Fibroblast of skin of left biceps (primary cell): ENCODE results near the gene CFDP1.

ENCODE experiments used
- DNase-seq, 2 experiments: peaks; one replicate each; pipeline ENCODE4 v3.0.0-alpha.2; 2013; ENCODE audit warnings: low read depth in 2 of 2

The CFDP1 gene

GRCh38 chr16:75372236-75372856 is 61.0 kb downstream of the CFDP1 start:
- DNase-seq = no peak

DNA sequence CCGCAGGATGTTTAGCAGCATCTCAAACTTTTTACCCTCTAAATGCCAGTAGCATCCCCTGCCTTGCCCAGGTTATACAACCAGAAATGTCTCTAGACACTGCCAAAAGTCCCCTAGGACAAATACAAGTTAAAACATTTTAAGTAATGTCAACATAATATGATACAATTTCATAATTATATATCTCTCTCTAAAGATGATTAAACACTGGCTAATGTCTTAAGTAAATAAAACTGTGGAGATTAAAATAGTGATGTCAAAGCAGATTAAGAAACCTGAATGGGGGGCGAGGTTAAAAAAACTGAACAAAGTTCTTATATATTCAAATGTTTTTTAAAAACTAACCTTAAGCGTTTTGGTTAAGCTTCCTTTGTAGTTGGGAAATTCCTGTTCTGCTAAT is 62.1 kb downstream of the CFDP1 start:
- no peak for DNase-seq

- no peak for DNase-seq
Observed at GRCh38 chr16:75364286-75364791, 69.0 kb downstream of the CFDP1 start.

DNA sequence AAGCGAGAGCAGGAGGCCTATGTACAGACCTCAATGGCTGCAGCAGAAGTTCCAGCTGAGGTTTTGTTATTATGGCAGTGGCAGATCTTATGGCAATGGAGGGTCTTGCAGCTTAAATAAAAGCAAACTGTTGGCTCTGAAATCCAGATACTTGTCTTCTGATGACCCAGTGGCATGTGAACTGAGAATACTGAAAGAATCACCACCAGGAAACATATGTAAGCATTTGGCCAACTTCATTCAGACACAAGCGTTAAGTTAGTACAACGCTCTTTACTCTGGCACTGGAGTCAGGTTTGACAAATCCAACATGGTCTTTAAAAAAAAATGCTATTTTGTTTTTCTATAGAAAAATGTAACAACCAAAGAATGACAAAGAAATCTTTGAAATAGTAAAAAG is 70.5 kb downstream of the CFDP1 start:
- no peak for DNase-seq

- no peak for DNase-seq
Observed at GRCh38 chr16:75361936-75362335, 71.4 kb downstream of the CFDP1 start.

GRCh38 chr16:75354170-75354569 is 79.1 kb downstream of the CFDP1 start:
- no peak for DNase-seq

DNA sequence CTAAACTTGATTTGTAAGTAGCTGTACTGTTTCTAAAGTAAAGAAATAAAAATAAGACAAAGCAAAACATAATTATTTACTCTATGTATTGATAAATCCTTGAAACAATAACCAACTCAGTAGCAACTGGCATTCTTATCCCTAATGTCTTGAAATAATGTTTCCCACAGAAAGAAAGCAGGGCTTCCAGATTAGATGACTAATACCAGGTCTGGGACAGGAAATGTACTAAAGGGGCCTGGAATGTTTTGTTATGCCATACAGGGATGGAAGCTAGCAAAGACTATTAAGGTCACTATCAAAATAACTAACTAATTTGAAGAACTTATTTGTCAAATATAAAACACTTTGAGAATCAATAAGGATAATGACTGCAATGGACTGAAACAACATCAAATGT is 82.1 kb downstream of the CFDP1 start:
- peak; percentile 24 to 29 for DNase-seq

DNA sequence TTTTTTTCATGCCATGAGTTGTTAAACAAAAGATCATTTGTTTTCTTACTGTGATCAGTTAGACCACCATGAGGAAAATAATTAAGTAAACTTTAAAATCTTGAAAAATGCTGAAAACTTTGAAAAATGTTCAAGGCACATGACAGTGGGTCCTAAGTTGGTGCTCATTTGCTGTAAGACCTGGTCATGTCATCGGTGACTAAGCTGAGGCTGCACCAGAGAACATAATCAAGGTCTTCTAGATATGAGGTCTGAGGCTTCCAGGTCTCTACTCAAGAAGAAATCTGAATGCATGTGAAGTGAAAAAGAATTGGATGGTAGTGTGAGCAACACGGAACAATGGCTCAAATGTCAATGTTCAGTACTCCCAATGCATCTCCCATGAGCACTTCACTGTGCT is 87.6 kb downstream of the CFDP1 start:
- no peak for DNase-seq

- DNase-seq = no peak
Observed at GRCh38 chr16:75343941-75344340, 89.4 kb downstream of the CFDP1 start.

DNA sequence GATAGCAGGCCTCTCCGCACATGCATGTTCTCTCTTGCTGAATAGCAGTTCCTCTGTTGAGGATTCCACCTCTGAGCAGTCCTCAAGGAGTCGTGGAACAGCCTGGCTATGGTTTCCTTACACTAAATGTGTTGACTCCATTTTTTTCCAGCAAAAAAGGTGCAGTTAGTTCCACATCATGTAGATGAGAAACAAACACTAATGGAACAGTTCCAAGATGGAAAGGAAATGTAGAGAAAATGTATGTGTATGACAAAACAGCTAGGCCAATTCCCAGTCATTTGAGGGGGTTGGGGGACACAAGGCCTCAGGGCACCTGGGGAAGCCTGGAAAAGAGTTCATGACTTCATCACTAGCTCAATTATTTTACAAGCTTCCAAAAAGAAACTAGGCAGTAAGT is 90.0 kb downstream of the CFDP1 start:
- DNase-seq = no peak

DNA sequence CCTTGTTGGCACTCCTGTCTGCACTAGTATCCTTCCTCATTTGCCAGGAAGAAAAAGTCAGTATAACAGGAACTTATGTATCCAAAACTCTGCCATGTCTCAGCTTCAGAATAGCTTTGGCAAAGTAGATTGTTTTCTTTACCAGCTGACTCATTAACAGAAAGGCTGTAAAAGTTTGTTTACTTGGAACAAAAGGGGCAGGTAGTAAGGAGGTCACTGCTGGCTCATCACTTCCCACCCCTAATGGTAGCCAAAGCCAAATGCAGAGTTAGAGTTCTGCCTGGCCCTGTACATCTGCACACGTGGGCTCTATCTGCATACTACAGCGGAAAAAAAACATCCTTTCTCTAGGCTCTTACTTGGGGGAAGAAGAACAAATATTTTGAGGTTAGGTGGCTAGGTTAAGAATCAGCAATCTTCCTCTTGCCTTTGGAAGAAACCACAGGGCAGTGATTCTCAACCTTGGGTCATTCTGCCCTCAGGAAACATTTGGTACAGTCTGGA is 90.9 kb downstream of the CFDP1 start:
- DNase-seq = no peak

DNA sequence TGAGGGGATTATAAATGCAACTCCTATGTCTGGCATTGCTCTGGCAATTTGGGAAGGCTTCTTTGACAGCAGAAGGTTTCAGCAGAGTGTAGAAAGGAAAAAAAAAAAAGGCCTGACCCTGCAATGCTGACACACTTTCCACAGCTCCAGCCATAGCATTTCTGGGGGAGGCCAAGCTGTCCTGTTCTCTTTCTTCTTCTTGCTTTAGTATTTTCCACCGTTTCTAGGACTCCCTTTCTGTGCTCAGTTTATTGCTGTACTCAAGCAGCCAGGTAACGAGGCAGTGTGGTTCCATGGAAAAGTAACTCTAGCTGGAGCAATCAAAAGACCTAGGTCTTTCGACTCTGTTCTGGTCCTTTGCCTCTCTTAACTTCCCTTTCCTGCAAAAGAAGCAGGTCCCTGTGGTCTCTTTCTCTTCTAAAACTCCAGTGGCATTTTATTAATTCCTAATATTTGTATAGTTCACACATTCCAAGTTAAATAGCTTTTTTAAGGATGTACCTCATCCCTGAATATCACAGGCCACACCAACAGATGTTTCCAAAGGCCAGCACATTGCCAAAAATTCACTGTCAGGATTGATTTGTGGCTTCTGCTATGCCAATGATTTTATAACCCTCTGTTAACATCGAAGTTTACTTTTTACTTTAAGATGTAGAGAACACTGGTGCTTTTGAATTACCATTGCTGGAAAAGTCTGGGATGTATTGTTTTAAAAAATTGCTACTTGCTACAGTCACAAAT is 91.6 kb downstream of the CFDP1 start:
- no peak for DNase-seq

DNA sequence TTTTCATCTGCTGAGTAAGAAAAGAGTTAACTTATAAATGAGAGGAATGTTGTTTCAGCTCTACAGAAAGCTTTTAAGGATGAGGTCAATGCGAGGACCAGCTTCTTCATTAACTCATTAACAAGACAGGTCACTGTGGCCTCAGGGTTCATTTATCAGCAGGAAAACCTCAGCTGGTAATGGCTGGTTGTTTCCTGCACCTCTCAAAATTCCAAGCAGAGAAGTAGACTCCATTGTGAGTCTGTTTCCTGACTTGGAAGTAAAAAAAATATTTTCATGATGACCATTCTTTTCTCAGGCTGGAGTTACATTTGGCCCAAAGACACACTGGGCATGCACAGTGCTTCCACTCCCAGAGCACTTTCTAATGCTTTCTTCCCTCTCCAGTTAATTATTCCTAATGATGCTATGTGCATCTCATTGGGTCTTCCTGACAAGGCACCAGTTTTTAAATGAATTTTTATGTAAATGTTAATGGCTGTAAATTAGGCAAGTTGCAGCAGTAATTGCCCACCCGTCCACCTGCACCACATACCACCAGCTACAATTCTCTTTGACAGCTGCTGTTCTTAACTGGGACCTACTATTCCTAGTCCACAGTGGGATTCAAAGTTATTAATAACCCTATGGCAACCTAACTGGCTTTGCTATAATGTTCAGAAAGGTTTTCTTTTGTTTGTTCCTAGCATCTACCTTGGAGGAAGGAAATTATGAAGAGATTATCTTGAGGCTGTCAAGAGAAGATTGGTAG is 92.4 kb downstream of the CFDP1 start:
- no peak for DNase-seq

- DNase-seq = no peak
Observed at GRCh38 chr16:75337430-75337829, 95.9 kb downstream of the CFDP1 start.

DNA sequence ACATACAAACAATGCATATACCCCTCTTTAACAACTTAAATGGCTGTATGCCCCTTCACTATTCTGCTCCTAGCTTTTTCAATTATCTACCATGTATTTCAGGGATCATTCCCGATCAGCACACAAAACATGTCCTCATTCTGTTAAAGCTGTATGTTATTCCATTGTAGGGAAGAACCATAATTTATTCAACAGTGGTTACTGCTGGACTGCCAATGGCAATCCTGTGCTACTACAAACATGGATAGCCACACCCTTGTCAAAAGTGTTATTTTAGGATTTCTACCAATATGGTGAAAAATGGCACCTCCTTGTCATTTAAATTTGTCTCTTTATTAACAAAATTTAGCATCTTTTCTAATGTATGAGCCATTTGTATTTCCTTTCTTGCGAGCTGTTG is 96.8 kb downstream of the CFDP1 start:
- no peak for DNase-seq

DNA sequence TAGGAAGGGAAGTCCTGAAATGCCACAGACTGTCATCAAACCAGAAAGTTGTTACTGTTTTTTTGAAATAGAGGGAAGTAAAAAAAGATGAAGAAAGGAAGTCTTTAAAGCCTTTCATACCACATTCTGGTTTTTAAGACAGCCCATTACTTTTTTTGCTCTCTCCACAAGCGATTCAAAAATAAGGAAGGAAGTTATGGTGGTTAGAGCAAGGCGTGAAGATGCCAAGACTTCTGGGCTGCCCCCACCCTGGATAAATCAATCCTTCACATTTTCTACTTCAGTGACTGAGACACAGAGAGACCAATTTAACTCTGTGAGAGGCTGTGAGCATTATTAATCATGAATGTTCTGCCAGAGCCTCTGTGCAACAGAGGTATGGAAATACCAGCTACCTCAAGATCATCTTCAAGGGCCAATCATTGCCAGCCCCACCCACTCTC is 99.6 kb downstream of the CFDP1 start:
- no peak for DNase-seq

- no peak for DNase-seq
Observed at GRCh38 chr16:75329943-75330342, 103.4 kb downstream of the CFDP1 start.

- no peak for DNase-seq
Observed at GRCh38 chr16:75326333-75326732, 107.0 kb downstream of the CFDP1 start.

DNA sequence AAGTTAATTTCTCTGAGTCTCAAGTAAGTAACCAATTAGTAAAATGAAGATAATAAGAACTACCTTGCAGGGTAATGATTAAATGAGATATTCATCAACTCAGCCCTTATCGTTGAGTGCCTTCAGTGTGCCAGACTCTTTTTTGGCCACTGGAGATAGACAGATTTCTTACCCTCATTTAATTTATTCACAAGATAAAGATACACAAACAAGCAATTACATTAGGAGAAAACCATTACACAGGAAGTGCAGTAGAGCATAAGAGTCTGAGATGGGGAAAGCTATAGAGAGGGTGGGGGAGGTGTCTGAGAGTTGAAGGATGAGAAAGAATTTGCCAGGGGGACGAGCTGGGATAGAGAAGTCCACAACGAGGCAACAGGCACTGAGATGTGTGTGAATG is 109.4 kb downstream of the CFDP1 start:
- DNase-seq = no peak

GRCh38 chr16:75323198-75323597 is 110.1 kb downstream of the CFDP1 start:
- no peak for DNase-seq

- no peak for DNase-seq
Observed at GRCh38 chr16:75322740-75323139, 110.6 kb downstream of the CFDP1 start.

DNA sequence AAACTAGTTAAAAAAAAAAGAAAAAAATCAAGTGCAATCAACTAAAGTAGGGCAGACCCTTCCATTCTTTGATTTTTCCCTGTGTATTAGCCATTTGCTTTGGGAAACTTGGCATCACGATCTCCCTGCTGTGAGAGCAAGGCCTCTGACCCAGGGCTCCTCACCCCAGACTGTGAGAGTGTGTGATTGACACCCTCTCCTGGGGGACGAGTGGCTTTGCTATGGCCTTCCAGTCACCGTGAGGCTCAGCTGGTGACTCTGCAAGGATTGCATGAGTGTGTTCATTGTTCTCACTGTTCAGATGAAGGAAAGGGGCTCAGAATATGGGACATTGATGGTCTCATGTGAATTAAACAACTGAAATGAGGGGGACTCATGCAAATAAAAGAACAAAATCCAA is 112.9 kb downstream of the CFDP1 start:
- no peak for DNase-seq
